Activated CD4-positive, alpha-beta T cell treated with anti-CD3 and anti-CD28 coated beads, Interleukin-2, amount 10 ng/mL, durations not matched to agents 7 days and 5 days (primary cell): ENCODE data around the gene CLRN2. TPM values are rescaled to one million over a fixed set of nuclear protein-coding genes. Genes with fewer than 3 reads are reported as not detected.
"Not testable (repeated sequence)": the region's sequence is repeated elsewhere in the genome, so short reads cannot be mapped to it uniquely, and the experiment has no call there.

Experiments
- CTCF ChIA-PET: fragments of 350-600 bp; sonication (Branson Sonifier 250); formaldehyde crosslinking; loops from one replicate; lab custom pipeline; 2021; ENCODE audit warnings: antibody characterized with exemption; lab: Charles Lee
- POLR2A ChIA-PET: fragments of 350-600 bp; sonication (Branson Sonifier 250); formaldehyde crosslinking; loops from one replicate; lab custom pipeline; 2021; ENCODE audit warnings: antibody characterized with exemption; lab: Charles Lee
- DNase-seq: peaks from one replicate; pipeline ENCODE4 v3.0.0-alpha.2; 2020
- H3K27ac Mint-ChIP-seq: one replicate; pipeline ENCODE4 v1.8.0; 2021; ENCODE audit warnings: mild to moderate bottlenecking, moderate library complexity, mixed read lengths
- H3K27me3 Mint-ChIP-seq: one replicate; pipeline ENCODE4 v1.8.0; 2021; ENCODE audit warnings: mixed read lengths
- H3K36me3 Mint-ChIP-seq: one replicate; pipeline ENCODE4 v1.8.0; 2021; ENCODE audit warnings: low read depth, mixed read lengths
- H3K4me1 Mint-ChIP-seq: one replicate; pipeline ENCODE4 v1.8.0; 2021; ENCODE audit warnings: mixed read lengths
- H3K4me3 Mint-ChIP-seq: one replicate; pipeline ENCODE4 v1.8.0; 2021; ENCODE audit warnings: mild to moderate bottlenecking, moderate library complexity, mixed read lengths
- H3K9me3 Mint-ChIP-seq: one replicate; pipeline ENCODE4 v1.8.0; 2021; ENCODE audit warnings: mixed read lengths
- total RNA-seq, 2 experiments: library from RNA; stranded (reverse); gene quantifications; one replicate each; pipeline ENCODE4 v1.2.3, GENCODE V29; 2021

CLRN2 gene
- total RNA-seq, 2 experiments from 2014 or later: not detected

GRCh38 chr4:17558941-17559708 is 44.2 kb downstream of the CLRN2 start:
- Mint-ChIP-seq H3K9me3 (no peaks in the 10 kb centered on the region), H3K27ac (no peak overlapping the region), H3K27me3 (peaks cover 8% of the 10 kb centered on the region), H3K36me3 (no peaks in the 10 kb centered on the region), H3K4me3 (no peak overlapping the region), H3K4me1 (peaks cover 6% of the 10 kb centered on the region)
- POLR2A ChIA-PET: no interaction called here
- no peak for DNase-seq
- CTCF ChIA-PET: interaction anchor here (1.0 kb wide), 2 partner anchors 12 to 15 kb away, joined by 3 to 4 read pairs; no protein-coding TSS in a partner anchor

- ChIA-PET POLR2A (no interaction called here), CTCF (interaction anchor here (1.0 kb wide), 1 partner anchor 12 kb away, joined by 3 read pairs; no protein-coding TSS in a partner anchor)
- no peaks in the 10 kb centered on the region for H3K36me3 Mint-ChIP-seq
- no peak overlapping the region for H3K27ac Mint-ChIP-seq
- peaks cover 8% of the 10 kb centered on the region for H3K27me3 Mint-ChIP-seq
- DNase-seq: no peak
- H3K4me1 Mint-ChIP-seq: peaks cover 5% of the 10 kb centered on the region
- H3K9me3 Mint-ChIP-seq: no peaks in the 10 kb centered on the region
- H3K4me3 Mint-ChIP-seq: no peak overlapping the region
Measured at GRCh38 chr4:17559709-17560048, 44.7 kb downstream of the CLRN2 start.

GRCh38 chr4:17560065-17560673 is 45.2 kb downstream of the CLRN2 start:
- CTCF ChIA-PET: interaction anchor here (0.7 to 1.0 kb wide), 2 partner anchors 13 to 1869 kb away, joined by 3 read pairs; no protein-coding TSS in a partner anchor
- no peak for DNase-seq
- Mint-ChIP-seq H3K9me3 (no peaks in the 10 kb centered on the region), H3K36me3 (no peaks in the 10 kb centered on the region), H3K27ac (no peak overlapping the region), H3K4me3 (no peak overlapping the region), H3K27me3 (peaks cover 5% of the 10 kb centered on the region), H3K4me1 (no peaks in the 10 kb centered on the region)
- POLR2A ChIA-PET: no interaction called here

GRCh38 chr4:17561195-17561909 is 46.4 kb downstream of the CLRN2 start:
- H3K36me3 Mint-ChIP-seq: no peaks in the 10 kb centered on the region
- H3K9me3 Mint-ChIP-seq: no peaks in the 10 kb centered on the region
- ChIA-PET CTCF (no interaction called here), POLR2A (no interaction called here)
- H3K27ac Mint-ChIP-seq: no peak overlapping the region
- peaks cover 3% of the 10 kb centered on the region for H3K27me3 Mint-ChIP-seq
- no peak for DNase-seq
- no peaks in the 10 kb centered on the region for H3K4me1 Mint-ChIP-seq
- no peak overlapping the region for H3K4me3 Mint-ChIP-seq

GRCh38 chr4:17562157-17562556 is 47.2 kb downstream of the CLRN2 start:
- Mint-ChIP-seq H3K27me3 (no peaks in the 10 kb centered on the region), H3K9me3 (no peaks in the 10 kb centered on the region), H3K36me3 (no peaks in the 10 kb centered on the region), H3K4me1 (no peaks in the 10 kb centered on the region), H3K4me3 (no peak overlapping the region), H3K27ac (no peak overlapping the region)
- DNase-seq: no peak
- ChIA-PET CTCF (interaction anchor here (1.2 kb wide), 1 partner anchor 9 kb away, joined by 3 read pairs; no protein-coding TSS in a partner anchor), POLR2A (no interaction called here)

GRCh38 chr4:17565846-17566245 is 50.9 kb downstream of the CLRN2 start:
- Mint-ChIP-seq H3K27me3 (no peaks in the 10 kb centered on the region), H3K36me3 (no peaks in the 10 kb centered on the region), H3K4me1 (no peaks in the 10 kb centered on the region), H3K4me3 (no peak overlapping the region), H3K27ac (no peak overlapping the region), H3K9me3 (no peaks in the 10 kb centered on the region)
- ChIA-PET CTCF (no interaction called here), POLR2A (no interaction called here)
- DNase-seq: no peak

- H3K4me1 Mint-ChIP-seq: no peaks in the 10 kb centered on the region
- ChIA-PET POLR2A (interaction anchor here (1.2 kb wide), 1 partner anchor 48 kb away, joined by 3 read pairs; the partner anchor contains the start of gene MED28), CTCF (interaction anchor here (0.6 kb wide), 1 partner anchor 454 kb away, joined by 3 read pairs; the partner anchor contains the start of gene LCORL)
- DNase-seq: no peak
- H3K36me3 Mint-ChIP-seq: no peaks in the 10 kb centered on the region
- H3K27ac Mint-ChIP-seq: no peak overlapping the region
- H3K27me3 Mint-ChIP-seq: no peaks in the 10 kb centered on the region
- H3K4me3 Mint-ChIP-seq: no peak overlapping the region
- H3K9me3 Mint-ChIP-seq: no peaks in the 10 kb centered on the region
Measured at GRCh38 chr4:17567271-17567670, 52.3 kb downstream of the CLRN2 start.

GRCh38 chr4:17574206-17574605 is 59.2 kb downstream of the CLRN2 start:
- no peaks in the 10 kb centered on the region for H3K9me3 Mint-ChIP-seq
- peak overlapping the region; percentile 62 for H3K27ac Mint-ChIP-seq
- POLR2A ChIA-PET: interaction anchor here (0.6 kb wide), 1 partner anchor 228 kb away, joined by 4 read pairs; no protein-coding TSS in a partner anchor
- H3K36me3 Mint-ChIP-seq: peaks cover 12% of the 10 kb centered on the region
- H3K4me3 Mint-ChIP-seq: no peak overlapping the region
- no peaks in the 10 kb centered on the region for H3K27me3 Mint-ChIP-seq
- no peak for DNase-seq
- CTCF ChIA-PET: interaction anchor here (1.0 to 1.3 kb wide), 2 partner anchors 15 to 25 kb away, joined by 3 to 4 read pairs; no protein-coding TSS in a partner anchor
- peaks cover 19% of the 10 kb centered on the region for H3K4me1 Mint-ChIP-seq

- peaks cover 20% of the 10 kb centered on the region for H3K36me3 Mint-ChIP-seq
- CTCF ChIA-PET, H3K9me3 Mint-ChIP-seq, H3K27me3 Mint-ChIP-seq, H3K4me3 Mint-ChIP-seq, POLR2A ChIA-PET, DNase-seq: not testable (repeated sequence)
- H3K4me1 Mint-ChIP-seq: peaks cover 28% of the 10 kb centered on the region
- H3K27ac Mint-ChIP-seq: peak overlapping the region; percentile 25
Measured at GRCh38 chr4:17575177-17575576, 60.2 kb downstream of the CLRN2 start.

Other genes with a start within 250 kb of the CLRN2 start
- gene QDPR, start 3.1 kb upstream of the CLRN2 start, total RNA-seq: 10 to 100 TPM; 26.8 TPM
- 100 to 1,000 TPM; 142 to 149 TPM for gene LAP3, start 62.0 kb downstream of the CLRN2 start, total RNA-seq
- gene MED28, start 99.5 kb downstream of the CLRN2 start, total RNA-seq: 10 to 100 TPM; 53.7 to 53.8 TPM